CD4-positive, alpha-beta T cell treated with Interleukin-6 at 100 ng/mL for 8 hours (primary cell): Measurements from ENCODE around the gene SLC38A10.

ENCODE experiments used
- DNase-seq: peaks from one replicate; pipeline ENCODE4 v3.0.0-alpha.2; 2020; ENCODE audit warnings: mixed read lengths, low spot score

SLC38A10 gene

GRCh38 chr17:81207610-81208581 is 87.2 kb downstream of the SLC38A10 start:
- no peak for DNase-seq

GRCh38 chr17:81206657-81207056 is 88.5 kb downstream of the SLC38A10 start:
- no peak for DNase-seq

GRCh38 chr17:81206166-81206565 is 88.9 kb downstream of the SLC38A10 start:
- no peak for DNase-seq

GRCh38 chr17:81204578-81204977 is 90.5 kb downstream of the SLC38A10 start:
- DNase-seq: no peak

- no peak for DNase-seq
Measured at GRCh38 chr17:81203136-81203535, 92.0 kb downstream of the SLC38A10 start.

- no peak for DNase-seq
Measured at GRCh38 chr17:81202318-81202717, 92.8 kb downstream of the SLC38A10 start.

- DNase-seq: no peak
Measured at GRCh38 chr17:81200695-81201580, 94.2 kb downstream of the SLC38A10 start.

GRCh38 chr17:81200201-81200600 is 94.9 kb downstream of the SLC38A10 start:
- no peak for DNase-seq

GRCh38 chr17:81199482-81199830 is 95.7 kb downstream of the SLC38A10 start:
- no peak for DNase-seq

GRCh38 chr17:81198826-81199481 is 96.2 kb downstream of the SLC38A10 start:
- DNase-seq: no peak

GRCh38 chr17:81197831-81198490 is 97.1 kb downstream of the SLC38A10 start:
- DNase-seq: no peak

GRCh38 chr17:81197409-81197795 is 97.7 kb downstream of the SLC38A10 start:
- DNase-seq: no peak

GRCh38 chr17:81196505-81197408 is 98.3 kb downstream of the SLC38A10 start:
- DNase-seq: no peak

- no peak for DNase-seq
Measured at GRCh38 chr17:81195941-81196495, 99.1 kb downstream of the SLC38A10 start.
